GM23248 (cell line): ENCODE measurements around the gene AKAP13.

Experiments
- EZH2 ChIP-seq: fragments of 200-600 bp; sonication (generic); IDR thresholded peaks from 2 replicates; pipeline ENCODE4 v1.6.1; 2018; ENCODE audit warnings: antibody characterized with exemption, mild to moderate bottlenecking; ENCODE audit not compliant: insufficient read depth, poor library complexity, severe bottlenecking
- EZH2phosphoT487 ChIP-seq: fragments of 200-600 bp; sonication (generic); IDR thresholded peaks from 2 replicates; pipeline ENCODE4 v1.6.1; 2018; ENCODE audit warnings: antibody characterized with exemption, moderate library complexity, mild to moderate bottlenecking, low read depth; ENCODE audit not compliant: insufficient read depth

- TF ChIP-seq EZH2phosphoT487 (no peak), EZH2 (no peak)
These were observed 327.3 kb downstream of the AKAP13 start for GRCh38 chr15:85707519-85708338.
